Calu3 (cell line): ENCODE results near the gene SCP2. TPM values are rescaled to one million over a fixed set of nuclear protein-coding genes. Genes with fewer than 3 reads are reported as not detected.

Source experiments
- BruUV-seq: library from RNA; stranded (reverse); fragments of 400-500 nt; replicated peaks from 2 replicates; lab custom pipeline; 2021; lab: Mats Ljungman, UMichigan
- CTCF ChIA-PET: fragments of 300-600 bp; sonication (Branson Sonifier 250); formaldehyde crosslinking; loops from one replicate; lab custom pipeline; 2022; ENCODE audit warnings: antibody characterized with exemption; lab: Charles Lee
- DNase-seq: peaks from one replicate; pipeline ENCODE4 v3.0.0; 2022
- H3K27ac Mint-ChIP-seq: one replicate; pipeline ENCODE4 v1.8.0; 2022; ENCODE audit warnings: mixed read lengths; ENCODE audit not compliant: unreplicated experiment
- H3K27me3 Mint-ChIP-seq: one replicate; pipeline ENCODE4 v1.8.0; 2022; ENCODE audit warnings: mixed read lengths; ENCODE audit not compliant: unreplicated experiment
- H3K36me3 Mint-ChIP-seq: one replicate; pipeline ENCODE4 v1.8.0; 2022; ENCODE audit warnings: mild to moderate bottlenecking, moderate library complexity, mixed read lengths; ENCODE audit not compliant: insufficient read depth, unreplicated experiment
- H3K4me1 Mint-ChIP-seq: one replicate; pipeline ENCODE4 v1.8.0; 2022; ENCODE audit warnings: mild to moderate bottlenecking, low read depth, mixed read lengths; ENCODE audit not compliant: unreplicated experiment
- H3K4me3 Mint-ChIP-seq: one replicate; pipeline ENCODE4 v1.8.0; 2022; ENCODE audit warnings: mild to moderate bottlenecking, low read depth, moderate library complexity, mixed read lengths; ENCODE audit not compliant: unreplicated experiment
- H3K9me3 Mint-ChIP-seq: one replicate; pipeline ENCODE4 v1.8.0; 2022; ENCODE audit warnings: low read depth, mixed read lengths; ENCODE audit not compliant: unreplicated experiment
- CTCF ChIP-seq: fragments of 200-600 bp; IDR thresholded peaks from one replicate; pipeline ENCODE4 v1.8.0; 2022; ENCODE audit warnings: antibody characterized with exemption; ENCODE audit not compliant: unreplicated experiment
- intact Hi-C: fragments of 100-400 bp; cut with micrococcal nuclease; formaldehyde crosslinking; loops from one replicate; pipeline ENCODE4 v1.10.0; 2022; ENCODE audit not compliant: unreplicated experiment
- total RNA-seq: library from RNA; stranded (reverse); gene quantifications from 2 replicates; pipeline ENCODE4 v1.2.3, GENCODE V29; 2022

Gene SCP2
- total RNA-seq, 1 experiment from 2014 or later: 91.1 TPM

DNA sequence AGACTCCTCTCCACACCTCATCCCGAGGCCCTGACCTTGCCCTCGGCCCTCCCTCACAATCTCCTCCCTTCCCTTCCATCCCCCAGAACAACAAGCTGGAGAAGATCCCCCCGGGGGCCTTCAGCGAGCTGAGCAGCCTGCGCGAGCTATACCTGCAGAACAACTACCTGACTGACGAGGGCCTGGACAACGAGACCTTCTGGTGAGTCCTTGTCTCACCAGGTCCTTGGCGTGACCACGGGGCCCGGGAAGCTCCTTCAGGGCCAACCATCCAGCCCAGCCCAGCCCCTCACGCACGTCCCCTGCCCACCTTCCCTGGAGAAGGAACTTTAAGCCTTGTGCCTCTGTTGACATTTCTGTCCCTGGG is 150.5 kb downstream of the SCP2 start:
- Mint-ChIP-seq H3K9me3 (no peaks in the 10 kb centered on the region), H3K27me3 (peaks cover 3% of the 10 kb centered on the region), H3K4me3 (no peak overlapping the region), H3K4me1 (no peaks in the 10 kb centered on the region), H3K36me3 (no peaks in the 10 kb centered on the region), H3K27ac (no peak overlapping the region)
- DNase-seq: no peak
- intact Hi-C loops: no loop called here
- CTCF ChIA-PET: no interaction called here
- no peak for TF ChIP-seq CTCF
- no TSS peak for BruUV-seq

DNA sequence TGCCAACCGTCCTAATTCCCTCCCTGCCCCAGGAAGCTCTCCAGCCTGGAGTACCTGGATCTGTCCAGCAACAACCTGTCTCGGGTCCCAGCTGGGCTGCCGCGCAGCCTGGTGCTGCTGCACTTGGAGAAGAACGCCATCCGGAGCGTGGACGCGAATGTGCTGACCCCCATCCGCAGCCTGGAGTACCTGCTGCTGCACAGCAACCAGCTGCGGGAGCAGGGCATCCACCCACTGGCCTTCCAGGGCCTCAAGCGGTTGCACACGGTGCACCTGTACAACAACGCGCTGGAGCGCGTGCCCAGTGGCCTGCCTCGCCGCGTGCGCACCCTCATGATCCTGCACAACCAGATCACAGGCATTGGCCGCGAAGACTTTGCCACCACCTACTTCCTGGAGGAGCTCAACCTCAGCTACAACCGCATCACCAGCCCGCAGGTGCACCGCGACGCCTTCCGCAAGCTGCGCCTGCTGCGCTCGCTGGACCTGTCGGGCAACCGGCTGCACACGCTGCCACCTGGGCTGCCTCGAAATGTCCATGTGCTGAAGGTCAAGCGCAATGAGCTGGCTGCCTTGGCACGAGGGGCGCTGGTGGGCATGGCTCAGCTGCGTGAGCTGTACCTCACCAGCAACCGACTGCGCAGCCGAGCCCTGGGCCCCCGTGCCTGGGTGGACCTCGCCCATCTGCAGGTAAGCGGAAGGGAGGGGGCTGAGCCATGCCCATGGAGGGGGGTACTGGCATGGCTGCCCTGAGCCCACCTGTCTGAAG is 151.4 kb downstream of the SCP2 start:
- BruUV-seq: no TSS peak
- Mint-ChIP-seq H3K36me3 (no peaks in the 10 kb centered on the region), H3K4me3 (no peak overlapping the region), H3K4me1 (peaks cover 6% of the 10 kb centered on the region), H3K9me3 (no peaks in the 10 kb centered on the region), H3K27ac (no peak overlapping the region), H3K27me3 (peaks cover 12% of the 10 kb centered on the region)
- CTCF ChIA-PET: interaction anchor here (1.0 kb wide), 1 partner anchor 67 kb away, joined by 3 read pairs; no protein-coding TSS in a partner anchor
- no peak for TF ChIP-seq CTCF
- DNase-seq: no peak
- intact Hi-C loops: no loop called here

DNA sequence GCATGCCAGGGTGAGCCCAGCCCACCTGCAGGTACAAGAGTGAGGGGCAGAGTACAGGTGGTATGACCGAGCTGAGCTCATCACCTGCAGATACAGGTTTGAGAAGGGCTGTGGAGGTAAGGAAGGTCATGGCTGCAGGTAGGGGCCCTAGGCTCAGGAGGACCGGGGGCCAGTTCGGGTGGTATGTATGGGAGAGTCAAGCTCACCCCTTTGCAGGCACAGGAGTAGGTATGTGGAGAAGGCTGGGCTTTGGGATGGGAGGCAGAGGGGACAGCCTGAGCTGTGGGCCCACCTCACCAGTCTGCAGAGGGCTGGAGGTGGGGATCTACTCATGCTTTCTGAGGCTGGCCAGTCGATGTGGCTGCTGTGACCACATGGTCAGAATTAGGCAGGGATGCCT is 152.2 kb downstream of the SCP2 start:
- H3K4me3 Mint-ChIP-seq: no peak overlapping the region
- H3K36me3 Mint-ChIP-seq: no peaks in the 10 kb centered on the region
- no peak overlapping the region for H3K27ac Mint-ChIP-seq
- no peak for TF ChIP-seq CTCF
- H3K27me3 Mint-ChIP-seq: peaks cover 20% of the 10 kb centered on the region
- H3K9me3 Mint-ChIP-seq: no peaks in the 10 kb centered on the region
- BruUV-seq: no TSS peak
- no peak for DNase-seq
- intact Hi-C loops: no loop called here
- CTCF ChIA-PET: interaction anchor here (1.0 kb wide), 1 partner anchor 67 kb away, joined by 3 read pairs; no protein-coding TSS in a partner anchor
- peaks cover 13% of the 10 kb centered on the region for H3K4me1 Mint-ChIP-seq

GRCh38 chr1:53080041-53080440 is 153.0 kb downstream of the SCP2 start:
- DNase-seq: no peak
- peaks cover 21% of the 10 kb centered on the region for H3K27me3 Mint-ChIP-seq
- H3K27ac Mint-ChIP-seq: no peak overlapping the region
- CTCF ChIA-PET: no interaction called here
- no peaks in the 10 kb centered on the region for H3K9me3 Mint-ChIP-seq
- H3K4me3 Mint-ChIP-seq: no peak overlapping the region
- peaks cover 21% of the 10 kb centered on the region for H3K4me1 Mint-ChIP-seq
- intact Hi-C loops: no loop called here
- TF ChIP-seq CTCF: no peak
- H3K36me3 Mint-ChIP-seq: no peaks in the 10 kb centered on the region
- BruUV-seq: no TSS peak
